Measurements from ENCODE around the gene ATP13A2. TPM values are rescaled to one million over a fixed set of nuclear protein-coding genes. Genes with fewer than 3 reads are reported as not detected.

Gene ATP13A2
- total RNA-seq, 1 donor from 2014 or later, result 30.3 TPM

DNA sequence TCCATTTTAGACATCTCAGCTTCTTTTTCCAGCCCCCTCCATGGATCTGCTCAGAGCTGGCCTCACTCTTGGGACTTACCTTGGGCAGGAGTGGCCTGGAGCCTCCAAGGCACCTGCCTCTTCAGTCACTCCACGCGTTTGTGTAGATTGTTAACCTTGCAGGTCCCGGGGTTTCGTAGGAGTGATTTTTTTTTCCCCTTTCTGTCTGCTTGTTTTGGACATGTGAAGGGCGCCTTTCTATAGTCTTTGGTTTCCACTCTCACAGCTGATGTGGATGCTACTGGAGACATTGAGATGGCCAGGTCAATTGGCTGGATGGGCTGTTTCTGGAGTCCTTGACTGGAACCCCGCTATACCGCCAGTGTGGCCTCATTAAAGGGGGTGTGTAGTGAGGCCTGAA, 44.1 kb upstream of the ATP13A2 start:
- H3K27me3 ChIP-seq (ENCODE audit: control insufficient read depth, insufficient read depth, low read length), result no peaks in the 10 kb centered on the region
- FAIRE-seq (no peak), DNase-seq (ENCODE audit: low read depth) (no peak)
- no peak overlapping the region for H3K4me3 ChIP-seq (ENCODE audit: low read depth, low read length)
- no peaks in the 10 kb centered on the region for H3K36me3 ChIP-seq (ENCODE audit: control insufficient read depth, insufficient read depth, low read length)
- TF ChIP-seq, protein P1, sequence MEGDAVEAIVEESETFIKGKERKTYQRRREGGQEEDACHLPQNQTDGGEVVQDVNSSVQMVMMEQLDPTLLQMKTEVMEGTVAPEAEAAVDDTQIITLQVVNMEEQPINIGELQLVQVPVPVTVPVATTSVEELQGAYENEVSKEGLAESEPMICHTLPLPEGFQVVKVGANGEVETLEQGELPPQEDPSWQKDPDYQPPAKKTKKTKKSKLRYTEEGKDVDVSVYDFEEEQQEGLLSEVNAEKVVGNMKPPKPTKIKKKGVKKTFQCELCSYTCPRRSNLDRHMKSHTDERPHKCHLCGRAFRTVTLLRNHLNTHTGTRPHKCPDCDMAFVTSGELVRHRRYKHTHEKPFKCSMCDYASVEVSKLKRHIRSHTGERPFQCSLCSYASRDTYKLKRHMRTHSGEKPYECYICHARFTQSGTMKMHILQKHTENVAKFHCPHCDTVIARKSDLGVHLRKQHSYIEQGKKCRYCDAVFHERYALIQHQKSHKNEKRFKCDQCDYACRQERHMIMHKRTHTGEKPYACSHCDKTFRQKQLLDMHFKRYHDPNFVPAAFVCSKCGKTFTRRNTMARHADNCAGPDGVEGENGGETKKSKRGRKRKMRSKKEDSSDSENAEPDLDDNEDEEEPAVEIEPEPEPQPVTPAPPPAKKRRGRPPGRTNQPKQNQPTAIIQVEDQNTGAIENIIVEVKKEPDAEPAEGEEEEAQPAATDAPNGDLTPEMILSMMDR (IDR thresholded peaks at IDR 0.05; ENCODE audit: insufficient read depth, low read length, severe bottlenecking), result no peak

DNA sequence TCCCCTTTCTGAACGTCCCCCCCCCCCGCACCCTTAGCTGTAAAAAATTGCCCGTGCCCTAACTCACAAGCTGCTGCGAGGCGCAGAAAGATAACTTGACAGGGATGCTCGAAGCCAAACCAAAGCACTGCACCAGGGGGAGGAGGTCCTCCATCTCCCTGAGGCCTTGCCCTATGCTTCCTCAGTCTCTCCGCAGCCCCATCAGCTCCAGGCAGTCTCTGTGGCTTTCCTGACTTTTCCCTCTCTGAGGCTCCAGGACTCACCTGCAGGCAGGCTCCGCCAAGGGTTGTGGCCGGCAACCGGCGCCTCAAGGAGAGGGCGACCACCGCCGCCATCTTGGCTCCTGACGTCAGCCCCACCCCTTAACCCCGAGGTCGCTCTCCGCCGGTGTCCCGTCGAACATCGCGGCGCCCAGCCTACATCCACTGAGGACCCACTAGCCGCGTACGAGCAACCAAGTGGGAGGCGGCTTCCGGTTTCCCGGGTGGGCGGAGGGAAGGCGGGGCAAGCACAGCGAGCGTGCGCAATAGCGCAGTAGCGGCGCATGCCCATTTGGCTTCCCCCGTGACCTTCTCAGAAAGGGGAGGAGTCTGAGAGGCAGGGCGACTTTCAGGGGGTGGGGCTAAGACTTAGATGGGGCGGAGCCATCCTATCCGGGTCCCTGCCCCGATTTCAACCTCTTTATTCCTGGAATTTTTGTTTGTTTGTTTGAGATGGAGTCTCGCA, 42.1 kb upstream of the ATP13A2 start, which contains the start of gene SDHB:
Gene SDHB (minus strand): TSS at position 348 of the 726 bp plus-strand sequence. CDS start 13 bp downstream, at position 335.
- TF ChIP-seq, protein P1 (IDR thresholded peaks at IDR 0.05; ENCODE audit: insufficient read depth, low read length, severe bottlenecking), result no peak
- H3K27me3 ChIP-seq (ENCODE audit: control insufficient read depth, insufficient read depth, low read length), result no peaks in the 10 kb centered on the region
- DNase-seq (ENCODE audit: low read depth) (peak; percentile 93), FAIRE-seq (no peak)
- H3K4me3 ChIP-seq (ENCODE audit: low read depth, low read length), result peak within 1 kb of the TSS; percentile 58
- peaks cover 1% of the 10 kb centered on the region for H3K36me3 ChIP-seq (ENCODE audit: control insufficient read depth, insufficient read depth, low read length)

DNA sequence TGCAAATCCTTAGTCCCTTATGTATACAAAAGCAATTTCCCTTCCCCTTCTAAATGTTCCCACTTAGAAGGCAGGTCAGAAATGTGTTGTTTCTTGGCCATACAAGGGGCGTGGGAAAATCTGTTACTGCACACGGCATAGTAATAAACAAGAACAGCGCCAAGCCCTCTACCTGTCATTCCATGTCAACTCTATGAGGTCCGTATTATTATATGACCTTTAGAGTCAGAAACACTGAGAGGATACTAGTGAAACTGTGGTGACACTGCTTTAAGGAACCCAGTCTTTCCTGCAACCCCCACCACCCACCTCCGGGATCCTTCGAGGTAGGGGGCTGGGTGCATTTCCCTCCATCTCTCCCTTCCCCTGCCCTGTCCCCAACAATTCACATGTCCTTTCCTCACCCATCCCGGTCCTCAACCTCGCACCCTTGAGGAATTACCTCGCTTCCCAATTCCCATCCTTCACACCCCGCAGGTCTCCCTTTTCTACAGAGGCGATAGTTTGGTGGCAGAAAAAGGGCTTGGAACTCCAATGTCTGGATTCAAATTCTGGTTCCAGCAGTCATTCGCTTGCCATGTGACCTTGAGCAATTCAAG, 41.5 kb upstream of the ATP13A2 start:
- Histone ChIP-seq H3K36me3 (ENCODE audit: control insufficient read depth, insufficient read depth, low read length) (peaks cover 1% of the 10 kb centered on the region), H3K27me3 (ENCODE audit: control insufficient read depth, insufficient read depth, low read length) (no peaks in the 10 kb centered on the region), H3K4me3 (ENCODE audit: low read depth, low read length) (peak overlapping the region; percentile 58)
- DNase-seq (ENCODE audit: low read depth), result no peak
- TF ChIP-seq, protein P1 (IDR thresholded peaks at IDR 0.05; ENCODE audit: insufficient read depth, low read length, severe bottlenecking), result no peak
- FAIRE-seq, result no peak

DNA sequence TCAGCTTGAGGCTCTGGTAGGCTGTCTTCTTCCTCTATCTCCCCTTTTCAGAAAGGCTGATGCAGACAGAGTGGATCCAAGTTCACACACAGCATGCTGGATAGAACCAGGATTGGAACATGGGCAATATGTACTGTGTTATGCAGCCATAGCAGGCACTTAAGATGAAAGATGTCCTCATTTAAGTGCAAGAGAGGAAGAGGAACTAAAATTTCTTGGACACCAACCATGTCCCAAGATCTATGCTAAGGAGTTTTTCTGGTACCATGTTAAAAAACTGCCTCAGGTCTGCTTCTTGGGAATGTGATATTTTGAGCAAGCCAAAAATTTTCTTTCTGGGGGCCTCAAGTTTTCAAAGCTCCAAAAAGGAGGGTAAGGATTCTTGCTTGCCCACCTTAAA, 40.9 kb upstream of the ATP13A2 start:
- no peak overlapping the region for H3K4me3 ChIP-seq (ENCODE audit: low read depth, low read length)
- no peaks in the 10 kb centered on the region for H3K27me3 ChIP-seq (ENCODE audit: control insufficient read depth, insufficient read depth, low read length)
- TF ChIP-seq, protein P1 (IDR thresholded peaks at IDR 0.05; ENCODE audit: insufficient read depth, low read length, severe bottlenecking), result no peak
- peaks cover 2% of the 10 kb centered on the region for H3K36me3 ChIP-seq (ENCODE audit: control insufficient read depth, insufficient read depth, low read length)
- FAIRE-seq (no peak), DNase-seq (ENCODE audit: low read depth) (no peak)

DNA sequence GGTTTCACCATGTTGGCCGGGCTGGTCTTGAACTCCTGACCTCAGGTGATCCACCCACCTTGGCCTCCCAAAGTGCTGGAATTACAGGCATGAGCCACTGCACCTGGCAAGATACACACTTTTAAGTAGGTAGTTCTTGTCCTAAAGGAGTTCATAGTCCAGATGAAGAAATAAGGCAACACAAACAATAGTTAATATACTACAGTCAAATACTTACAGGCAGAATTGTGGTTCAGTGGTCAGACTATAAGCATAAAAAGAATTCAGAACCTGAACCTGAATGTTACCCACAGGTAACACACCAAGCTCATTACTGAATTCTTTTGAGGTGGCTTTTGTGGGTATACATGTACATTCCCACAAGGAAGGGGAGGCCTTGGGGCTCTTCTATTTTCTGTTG, 40.3 kb upstream of the ATP13A2 start:
- FAIRE-seq, result no peak
- H3K36me3 ChIP-seq (ENCODE audit: control insufficient read depth, insufficient read depth, low read length), result peaks cover 2% of the 10 kb centered on the region
- H3K27me3 ChIP-seq (ENCODE audit: control insufficient read depth, insufficient read depth, low read length), result no peaks in the 10 kb centered on the region
- TF ChIP-seq, protein P1 (IDR thresholded peaks at IDR 0.05; ENCODE audit: insufficient read depth, low read length, severe bottlenecking), result no peak
- DNase-seq (ENCODE audit: low read depth), result no peak
- H3K4me3 ChIP-seq (ENCODE audit: low read depth, low read length), result no peak overlapping the region

Data from bronchial epithelial cell (primary cell).